KMS-11 (cell line): ENCODE data around the gene CELF2.

Experiments
- H2AFZ ChIP-seq: fragments of 200-600 bp; sonication (generic); 2 replicates; pipeline ENCODE4 v1.6.1; 2016; ENCODE audit warnings: antibody characterized with exemption, mixed run types, low read depth
- H3K27ac ChIP-seq: fragments of 200-600 bp; sonication (generic); 2 replicates; pipeline ENCODE4 v1.6.1; 2016; ENCODE audit warnings: mild to moderate bottlenecking, mixed run types
- H3K27me3 ChIP-seq: fragments of 200-600 bp; sonication (generic); 2 replicates; pipeline ENCODE4 v1.6.1; 2017; ENCODE audit warnings: mild to moderate bottlenecking, low read depth, mixed run types, moderate library complexity; ENCODE audit not compliant: insufficient read depth
- H3K36me3 ChIP-seq: fragments of 200-600 bp; sonication (generic); 2 replicates; pipeline ENCODE4 v1.6.1; 2017; ENCODE audit warnings: mild to moderate bottlenecking, mixed run types; ENCODE audit not compliant: insufficient read depth
- H3K4me1 ChIP-seq: fragments of 200-600 bp; sonication (generic); 2 replicates; pipeline ENCODE4 v1.6.1; 2016; ENCODE audit warnings: mild to moderate bottlenecking, low read depth, mixed run types; ENCODE audit not compliant: poor library complexity, severe bottlenecking
- H3K4me2 ChIP-seq: fragments of 200-600 bp; sonication (generic); 2 replicates; pipeline ENCODE4 v1.7.0; 2016; ENCODE audit warnings: mild to moderate bottlenecking, mixed run types
- H3K4me3 ChIP-seq: fragments of 200-600 bp; sonication (generic); IDR thresholded peaks from 2 replicates; pipeline ENCODE4 v1.6.1; 2017; ENCODE audit warnings: low read depth, low read length, mixed read lengths; ENCODE audit not compliant: insufficient read depth
- H3K79me2 ChIP-seq: fragments of 200-600 bp; sonication (generic); 2 replicates; pipeline ENCODE4 v1.6.1; 2016; ENCODE audit warnings: low read depth, mixed run types; ENCODE audit not compliant: insufficient read depth
- H3K9ac ChIP-seq: fragments of 200-600 bp; sonication (generic); 2 replicates; pipeline ENCODE4 v1.6.1; 2016; ENCODE audit warnings: mild to moderate bottlenecking, mixed run types
- H4K20me1 ChIP-seq: fragments of 200-600 bp; sonication (generic); 2 replicates; pipeline ENCODE4 v1.6.1; 2016; ENCODE audit warnings: mild to moderate bottlenecking, mixed run types; ENCODE audit not compliant: insufficient read depth
- CTCF ChIP-seq: fragments of 200-600 bp; sonication (generic); conservative IDR thresholded peaks from 2 replicates; pipeline ENCODE4 v1.6.1; 2017; ENCODE audit warnings: low read depth, mild to moderate bottlenecking, antibody characterized with exemption, low read length, moderate library complexity, mixed read lengths

The CELF2 gene

GRCh38 chr10:11223507-11224140 lies 206.0 kb downstream of the CELF2 start:
- no peak overlapping the region for H3K9ac ChIP-seq
- no peaks in the 10 kb centered on the region for H3K27me3 ChIP-seq
- H2AFZ ChIP-seq = no peak overlapping the region
- H4K20me1 ChIP-seq = no peaks in the 10 kb centered on the region
- H3K4me1 ChIP-seq = peaks cover 11% of the 10 kb centered on the region
- H3K79me2 ChIP-seq = no peaks in the 10 kb centered on the region; the same call in 1 of the 2 replicates
- H3K36me3 ChIP-seq = no peaks in the 10 kb centered on the region
- H3K27ac ChIP-seq = no peak overlapping the region
- H3K4me3 ChIP-seq = no peak overlapping the region
- TF ChIP-seq CTCF = no peak
- no peak overlapping the region for H3K4me2 ChIP-seq

GRCh38 chr10:11224321-11224720 lies 206.6 kb downstream of the CELF2 start:
- H3K9ac ChIP-seq = no peak overlapping the region
- no peak overlapping the region for H2AFZ ChIP-seq
- peaks cover 5% of the 10 kb centered on the region for H3K4me1 ChIP-seq
- H4K20me1 ChIP-seq = no peaks in the 10 kb centered on the region
- no peaks in the 10 kb centered on the region; the same call in 1 of the 2 replicates for H3K79me2 ChIP-seq
- no peaks in the 10 kb centered on the region for H3K36me3 ChIP-seq
- H3K4me3 ChIP-seq = no peak overlapping the region
- TF ChIP-seq CTCF = no peak
- no peak overlapping the region for H3K4me2 ChIP-seq
- H3K27ac ChIP-seq = no peak overlapping the region
- H3K27me3 ChIP-seq = no peaks in the 10 kb centered on the region

- Histone ChIP-seq H3K4me1 (peaks cover 5% of the 10 kb centered on the region), H4K20me1 (no peaks in the 10 kb centered on the region), H3K4me2 (no peak overlapping the region), H3K4me3 (no peak overlapping the region), H3K79me2 (peaks cover 1% of the 10 kb centered on the region; the same call in 1 of the 2 replicates), H3K27me3 (no peaks in the 10 kb centered on the region), H3K36me3 (no peaks in the 10 kb centered on the region), H3K9ac (no peak overlapping the region), H3K27ac (no peak overlapping the region), H2AFZ (no peak overlapping the region)
- no peak for TF ChIP-seq CTCF
Observed at GRCh38 chr10:11224792-11225416, 207.2 kb downstream of the CELF2 start.

- no peak for TF ChIP-seq CTCF
- Histone ChIP-seq H4K20me1 (no peaks in the 10 kb centered on the region), H2AFZ (no peak overlapping the region), H3K79me2 (peaks cover 6% of the 10 kb centered on the region; the same call in 1 of the 2 replicates), H3K9ac (no peak overlapping the region), H3K4me3 (no peak overlapping the region), H3K27me3 (no peaks in the 10 kb centered on the region), H3K4me2 (no peak overlapping the region), H3K27ac (no peak overlapping the region), H3K4me1 (peaks cover 5% of the 10 kb centered on the region), H3K36me3 (no peaks in the 10 kb centered on the region)
Observed at GRCh38 chr10:11225935-11226334, 208.3 kb downstream of the CELF2 start.
